Hepatocyte (in vitro differentiated cells): ENCODE measurements around the gene ATAD1. TPM values are rescaled to one million over a fixed set of nuclear protein-coding genes. Genes with fewer than 3 reads are reported as not detected.

Experiments
- DNase-seq: peaks from one replicate; pipeline ENCODE4 v3.0.0-alpha.2; 2016; ENCODE audit warnings: low spot score
- H2AFZ ChIP-seq: fragments of 200-600 bp; sonication (generic); 2 replicates; pipeline ENCODE4 v1.6.0; 2016; ENCODE audit warnings: antibody characterized with exemption, mild to moderate bottlenecking
- H3K27ac ChIP-seq: fragments of 200-600 bp; sonication (generic); 2 replicates; pipeline ENCODE4 v1.5.1; 2016; ENCODE audit warnings: mild to moderate bottlenecking
- H3K27me3 ChIP-seq: fragments of 200-600 bp; sonication (generic); 2 replicates; pipeline ENCODE4 v1.6.1; 2016
- H3K36me3 ChIP-seq: fragments of 200-600 bp; sonication (generic); replicated peaks from 2 replicates; pipeline ENCODE4 v1.5.1; 2016; ENCODE audit warnings: low read depth; ENCODE audit not compliant: insufficient read depth
- H3K4me1 ChIP-seq: fragments of 200-600 bp; sonication (generic); 2 replicates; pipeline ENCODE4 v1.5.1; 2016; ENCODE audit warnings: mild to moderate bottlenecking, moderate library complexity; ENCODE audit not compliant: insufficient read depth
- H3K4me2 ChIP-seq: fragments of 200-600 bp; sonication (generic); 2 replicates; pipeline ENCODE4 v1.6.0; 2016
- H3K4me3 ChIP-seq: fragments of 200-600 bp; sonication (generic); 2 replicates; pipeline ENCODE4 v1.5.1; 2016; ENCODE audit warnings: mild to moderate bottlenecking
- H3K79me2 ChIP-seq: fragments of 200-600 bp; sonication (generic); 2 replicates; pipeline ENCODE4 v1.6.0; 2017; ENCODE audit warnings: mild to moderate bottlenecking
- H3K9me2 ChIP-seq: fragments of 200-600 bp; sonication (generic); replicated peaks from 2 replicates; pipeline ENCODE4 v1.6.0; 2017; ENCODE audit warnings: mild to moderate bottlenecking; ENCODE audit not compliant: insufficient read depth
- H3K9me3 ChIP-seq: fragments of 200-600 bp; sonication (generic); 2 replicates; pipeline ENCODE4 v1.5.1; 2016; ENCODE audit warnings: low read depth, mild to moderate bottlenecking
- H4K20me1 ChIP-seq: fragments of 200-600 bp; sonication (generic); 2 replicates; pipeline ENCODE4 v1.6.0; 2016; ENCODE audit warnings: mild to moderate bottlenecking; ENCODE audit not compliant: insufficient read depth, poor library complexity, severe bottlenecking
- EZH2 ChIP-seq: fragments of 200-600 bp; sonication (generic); IDR thresholded peaks from 2 replicates; pipeline ENCODE4 v1.6.1; 2016; ENCODE audit warnings: antibody characterized with exemption, mild to moderate bottlenecking, borderline replicate concordance
- EZH2phosphoT487 ChIP-seq: fragments of 200-600 bp; sonication (generic); IDR thresholded peaks from one replicate; pipeline ENCODE4 v1.6.1; 2018; ENCODE audit warnings: antibody characterized with exemption, mild to moderate bottlenecking, low read depth, moderate library complexity; ENCODE audit not compliant: unreplicated experiment, severe bottlenecking
- WGBS: methylation state at CpG from one replicate; pipeline ENCODE4 v1.1.6; 2016; ENCODE audit warnings: low lambda C conversion rate; ENCODE audit errors: missing lambda C conversion rate; 5-methylcytosine and 5-hydroxymethylcytosine counted together
- polyA plus RNA-seq: library from polyadenylated mRNA; unstranded; fragments of >200 nt; fragmentation: Nextera tagmentation; extraction: Ambion mirVana; gene quantifications from 2 replicates; pipeline ENCODE4 v1.2.1, GENCODE V29; 2016
- total RNA-seq: library from RNA; depleted of rRNA; stranded (reverse); fragments of >200 nt; gene quantifications from 2 replicates; pipeline ENCODE4 v1.2.3, GENCODE V29; 2014
- TF ChIP-seq, protein P1 (sequence below): fragments of 200-600 bp; sonication (generic); IDR thresholded peaks from 2 replicates; pipeline ENCODE4 v1.5.1; 2016; ENCODE audit warnings: antibody characterized with exemption, mild to moderate bottlenecking; ENCODE audit not compliant: poor library complexity

Gene ATAD1
- total and polyA plus RNA-seq, 2 experiments from 2014 or later = 33.4 to 50.7 TPM

DNA sequence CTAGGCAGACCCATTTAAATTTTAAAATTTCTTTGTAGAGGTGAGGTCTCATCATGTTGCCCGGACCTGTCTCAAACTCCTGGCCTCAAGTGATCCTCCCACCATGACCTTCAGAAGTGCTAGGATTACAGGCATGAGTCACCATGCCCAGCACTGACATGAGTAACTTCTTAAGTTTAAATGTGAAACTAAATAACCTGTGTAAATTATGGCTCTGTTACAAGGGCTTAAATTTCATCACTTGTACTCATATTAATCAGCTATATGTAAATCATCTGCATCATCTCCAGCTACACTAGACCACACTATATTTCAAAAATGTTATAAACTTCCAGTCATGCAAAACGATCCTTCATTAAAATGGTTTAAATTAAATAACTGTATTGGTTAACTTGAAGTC is 56.1 kb downstream of the ATAD1 start:
- H3K9me2 ChIP-seq = no peaks in the 10 kb centered on the region
- no peak overlapping the region for H3K4me2 ChIP-seq
- no peaks in the 10 kb centered on the region for H3K79me2 ChIP-seq
- H3K4me1 ChIP-seq = no peaks in the 10 kb centered on the region
- H3K27me3 ChIP-seq = no peaks in the 10 kb centered on the region
- no peaks in the 10 kb centered on the region for H3K36me3 ChIP-seq
- H3K27ac ChIP-seq = peak overlapping the region; percentile 4
- TF ChIP-seq EZH2phosphoT487 (no peak), EZH2 (no peak)
- TF ChIP-seq, protein P1, sequence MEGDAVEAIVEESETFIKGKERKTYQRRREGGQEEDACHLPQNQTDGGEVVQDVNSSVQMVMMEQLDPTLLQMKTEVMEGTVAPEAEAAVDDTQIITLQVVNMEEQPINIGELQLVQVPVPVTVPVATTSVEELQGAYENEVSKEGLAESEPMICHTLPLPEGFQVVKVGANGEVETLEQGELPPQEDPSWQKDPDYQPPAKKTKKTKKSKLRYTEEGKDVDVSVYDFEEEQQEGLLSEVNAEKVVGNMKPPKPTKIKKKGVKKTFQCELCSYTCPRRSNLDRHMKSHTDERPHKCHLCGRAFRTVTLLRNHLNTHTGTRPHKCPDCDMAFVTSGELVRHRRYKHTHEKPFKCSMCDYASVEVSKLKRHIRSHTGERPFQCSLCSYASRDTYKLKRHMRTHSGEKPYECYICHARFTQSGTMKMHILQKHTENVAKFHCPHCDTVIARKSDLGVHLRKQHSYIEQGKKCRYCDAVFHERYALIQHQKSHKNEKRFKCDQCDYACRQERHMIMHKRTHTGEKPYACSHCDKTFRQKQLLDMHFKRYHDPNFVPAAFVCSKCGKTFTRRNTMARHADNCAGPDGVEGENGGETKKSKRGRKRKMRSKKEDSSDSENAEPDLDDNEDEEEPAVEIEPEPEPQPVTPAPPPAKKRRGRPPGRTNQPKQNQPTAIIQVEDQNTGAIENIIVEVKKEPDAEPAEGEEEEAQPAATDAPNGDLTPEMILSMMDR = no peak
- no peaks in the 10 kb centered on the region for H4K20me1 ChIP-seq
- peak; percentile 48 for DNase-seq
- no peaks in the 10 kb centered on the region for H3K9me3 ChIP-seq
- 65% methylated on average over 2 of the region's 2 CpGs for WGBS
- H3K4me3 ChIP-seq = no peak overlapping the region
- H2AFZ ChIP-seq = no peak overlapping the region

DNA sequence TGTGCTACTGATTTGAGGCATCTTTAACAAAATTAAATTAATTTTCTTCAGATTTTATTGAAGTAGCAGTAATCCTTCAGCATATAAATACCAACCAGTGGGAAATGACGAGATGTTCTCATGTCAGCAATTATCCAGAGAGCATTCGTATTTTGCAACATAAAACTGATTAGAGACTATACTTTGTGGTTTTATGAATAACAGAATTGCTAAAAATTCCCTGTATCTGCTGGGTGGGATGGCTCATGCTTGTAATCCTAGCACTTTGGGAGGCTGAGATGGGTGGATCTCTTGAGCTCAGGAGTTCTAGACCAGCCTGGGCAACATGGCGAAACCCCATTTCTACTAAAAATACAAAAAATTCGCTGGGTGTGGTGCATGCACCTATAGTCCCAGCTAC is 56.9 kb downstream of the ATAD1 start:
- Histone ChIP-seq H3K27me3 (no peaks in the 10 kb centered on the region), H3K36me3 (no peaks in the 10 kb centered on the region), H3K27ac (no peak overlapping the region), H3K79me2 (no peaks in the 10 kb centered on the region), H3K4me1 (no peaks in the 10 kb centered on the region), H3K9me2 (no peaks in the 10 kb centered on the region), H2AFZ (no peak overlapping the region), H3K4me2 (no peak overlapping the region), H3K4me3 (no peak overlapping the region), H3K9me3 (no peaks in the 10 kb centered on the region), H4K20me1 (no peaks in the 10 kb centered on the region)
- TF ChIP-seq, protein P1 = no peak
- TF ChIP-seq EZH2phosphoT487 = no peak
- TF ChIP-seq EZH2 = no peak
- 87% methylated on average over 4 of the region's 4 CpGs for WGBS
- DNase-seq = no peak

DNA sequence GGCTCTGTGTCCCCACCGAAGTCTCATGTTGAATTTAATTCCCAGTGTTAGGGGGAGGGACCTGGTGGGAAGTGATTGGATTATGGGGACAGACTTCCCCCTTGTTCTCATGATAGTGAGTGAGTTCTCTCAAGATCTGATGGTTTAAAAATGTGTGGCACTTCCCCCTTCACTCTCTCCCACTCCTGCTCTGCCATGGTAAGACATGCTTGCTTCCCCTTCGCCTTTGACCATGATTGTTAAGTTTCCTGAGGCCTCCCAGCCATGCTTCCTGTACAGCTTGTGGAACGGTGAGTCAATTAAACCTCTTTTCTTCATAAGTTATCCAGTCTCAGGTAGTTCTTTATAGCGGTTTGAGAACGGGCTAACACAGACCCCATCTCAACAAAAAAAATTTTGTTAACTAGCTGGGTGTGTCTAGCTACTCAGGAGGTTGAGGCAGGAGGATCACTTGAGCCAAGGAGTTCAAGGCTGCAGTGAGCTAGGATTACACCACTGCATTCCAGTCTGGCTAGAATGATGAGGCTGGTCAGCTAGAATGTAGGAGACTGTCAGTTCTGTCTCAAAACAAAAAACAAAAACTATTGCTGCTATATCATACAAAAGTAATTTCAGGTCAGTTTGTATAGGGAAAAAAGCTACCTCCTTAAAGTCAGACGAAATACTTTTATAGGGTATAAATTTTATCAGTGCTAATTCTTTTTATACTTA is 57.7 kb downstream of the ATAD1 start:
- Histone ChIP-seq H3K4me3 (no peak overlapping the region), H3K9me3 (no peaks in the 10 kb centered on the region), H4K20me1 (no peaks in the 10 kb centered on the region), H3K4me1 (no peaks in the 10 kb centered on the region), H3K79me2 (no peaks in the 10 kb centered on the region), H3K9me2 (no peaks in the 10 kb centered on the region), H2AFZ (no peak overlapping the region), H3K27me3 (no peaks in the 10 kb centered on the region), H3K27ac (no peak overlapping the region), H3K36me3 (no peaks in the 10 kb centered on the region), H3K4me2 (no peak overlapping the region)
- TF ChIP-seq EZH2phosphoT487 (no peak), EZH2 (no peak)
- TF ChIP-seq, protein P1 = no peak
- DNase-seq = no peak
- WGBS = 87% methylated on average over 6 of the region's 6 CpGs
